A549 (cell line): ENCODE results near the gene CNTNAP2. TPM values are rescaled to one million over a fixed set of nuclear protein-coding genes. Genes with fewer than 3 reads are reported as not detected.

Experiments used
- ATAC-seq, 2 experiments: fragments of 200-7000 bp in 1 of 2; fragments of >200 bp in 1 of 2; cut with Nextera tagmentation in 1 of 2; cut with Tn5 transposase in 1 of 2; 3 replicates each; pipeline versions ENCODE4 v1.8.0 to v1.9.1; 2018 to 2020; ENCODE audit warnings: mild to moderate bottlenecking in 1 of 2, moderate library complexity in 1 of 2
- CTCF ChIA-PET: fragments of 300-600 bp; sonication (Branson Sonifier 250); formaldehyde crosslinking; extraction: SDS; loops from one replicate; lab custom pipeline; 2021; ENCODE audit warnings: antibody characterized with exemption, inconsistent platforms; lab: Yijun Ruan, JAX
- POLR2A ChIA-PET: fragments of 350-600 bp; formaldehyde crosslinking; extraction: SDS; loops from one replicate; lab custom pipeline; 2021; ENCODE audit warnings: antibody characterized with exemption, inconsistent platforms; lab: Yijun Ruan, JAX
- DNase-seq, 2 experiments: peaks; one replicate each; pipeline versions ENCODE4 v3.0.0 to v3.0.0-alpha.2; 2011 to 2016; ENCODE audit warnings: low read depth in 1 of 2, low spot score in 1 of 2
- FAIRE-seq: peaks from 2 replicates; lab custom pipeline; 2011; peaks lifted over from hg19 to GRCh38; lab: Jason Lieb, UNC
- H3K27ac ChIP-seq, 2 experiments: fragments of >200 bp; sonication (Bioruptor Twin); formaldehyde crosslinking; 3 replicates each; pipeline ENCODE4 v1.5.1; 2016 to 2017
- H3K4me1 ChIP-seq: fragments of >200 bp; sonication (Bioruptor Twin); formaldehyde crosslinking; 3 replicates; pipeline ENCODE4 v1.6.1; 2016
- H3K4me2 ChIP-seq: fragments of >200 bp; sonication (Bioruptor Twin); formaldehyde crosslinking; 3 replicates; pipeline ENCODE4 v1.6.1; 2016
- H3K4me3 ChIP-seq: fragments of >200 bp; sonication (Bioruptor Twin); formaldehyde crosslinking; 3 replicates; pipeline ENCODE4 v1.5.1; 2016
- H3K9me3 ChIP-seq: fragments of >200 bp; sonication (Bioruptor Twin); formaldehyde crosslinking; 3 replicates; pipeline ENCODE4 v1.6.1; 2016
- ATOH8 ChIP-seq: fragments of 250-450 bp; sonication (Bioruptor Pico); IDR thresholded peaks from 2 replicates; pipeline ENCODE4 v1.5.0; 2020; ENCODE audit warnings: low read depth, mild to moderate bottlenecking, moderate library complexity
- BCL3 ChIP-seq: fragments of >200 bp; sonication (Bioruptor Twin); formaldehyde crosslinking; IDR thresholded peaks from 3 replicates; pipeline ENCODE4 v1.6.1; 2016
- CEBPB ChIP-seq, 2 experiments: fragments of >200 bp in 1 of 2; sonication (Bioruptor Twin) in 1 of 2; formaldehyde crosslinking in 1 of 2; IDR thresholded peaks; 2 replicates each; pipeline ENCODE4 v1.6.1; 2012 to 2016
- CHD2 ChIP-seq: fragments of 150-350 bp; IDR thresholded peaks from 2 replicates; pipeline ENCODE4 v1.6.1; 2014; ENCODE audit warnings: low read length; ENCODE audit not compliant: partially characterized antibody
- EHMT2 ChIP-seq: fragments of 200-600 bp; sonication (generic); IDR thresholded peaks from 2 replicates; pipeline ENCODE4 v1.6.1; 2016; ENCODE audit warnings: antibody characterized with exemption, low read depth, mild to moderate bottlenecking, moderate library complexity
- ESRRA ChIP-seq: fragments of 150-350 bp; IDR thresholded peaks from 2 replicates; pipeline ENCODE4 v1.6.1; 2014; ENCODE audit warnings: mild to moderate bottlenecking, low read length, borderline replicate concordance
- FOSB ChIP-seq: fragments of 250-450 bp; sonication (Bioruptor Pico); IDR thresholded peaks from 2 replicates; pipeline ENCODE4 v1.5.0; 2020; ENCODE audit warnings: mild to moderate bottlenecking, moderate library complexity
- GATA3 ChIP-seq: IDR thresholded peaks from 2 replicates; pipeline ENCODE4 v1.6.1; 2012; ENCODE audit warnings: borderline replicate concordance
- HDAC2 ChIP-seq: fragments of 200-600 bp; sonication (generic); IDR thresholded peaks from 2 replicates; pipeline ENCODE4 v1.6.1; 2016
- HEYL ChIP-seq: fragments of 250-450 bp; sonication (Bioruptor Pico); IDR thresholded peaks from 2 replicates; pipeline ENCODE4 v1.8.0; 2021; ENCODE audit warnings: mild to moderate bottlenecking, moderate library complexity
- JUN ChIP-seq, 2 experiments: fragments of >200 bp; sonication (Bioruptor Twin); formaldehyde crosslinking; IDR thresholded peaks; 2 replicates in 1 of 2; 3 replicates in 1 of 2; pipeline ENCODE4 v1.6.1; 2016 to 2017
- JUNB ChIP-seq: fragments of >200 bp; sonication (Bioruptor Twin); formaldehyde crosslinking; IDR thresholded peaks from 2 replicates; pipeline ENCODE4 v1.6.1; 2016
- KDM1A ChIP-seq: fragments of 200-600 bp; sonication (generic); IDR thresholded peaks from 2 replicates; pipeline ENCODE4 v1.6.1; 2016; ENCODE audit warnings: low read depth, mild to moderate bottlenecking
- MAFK ChIP-seq: fragments of 450-650 bp; IDR thresholded peaks from 2 replicates; pipeline ENCODE4 v1.6.1; 2014; ENCODE audit not compliant: partially characterized antibody
- MYC ChIP-seq: IDR thresholded peaks from 2 replicates; pipeline ENCODE4 v1.6.1; 2012; ENCODE audit warnings: mild to moderate bottlenecking, inconsistent platforms, low read length, improper control_type of control experiment, borderline replicate concordance
- NR3C1 ChIP-seq: fragments of >200 bp; sonication (Bioruptor Twin); formaldehyde crosslinking; IDR thresholded peaks from 3 replicates; pipeline ENCODE4 v1.6.1; 2017
- POLR2A ChIP-seq: IDR thresholded peaks from 2 replicates; pipeline ENCODE4 v1.6.1; 2012; ENCODE audit warnings: mild to moderate bottlenecking, low read length
- REST ChIP-seq: fragments of 200-600 bp; sonication (generic); IDR thresholded peaks from 2 replicates; pipeline ENCODE4 v1.6.1; 2016; ENCODE audit warnings: antibody characterized with exemption, mild to moderate bottlenecking, moderate library complexity
- RFX5 ChIP-seq: fragments of 450-650 bp; IDR thresholded peaks from 2 replicates; pipeline ENCODE4 v1.7.1; 2014; ENCODE audit warnings: antibody characterized with exemption, mild to moderate bottlenecking, moderate library complexity
- RNF2 ChIP-seq: fragments of 200-600 bp; sonication (generic); IDR thresholded peaks from 2 replicates; pipeline ENCODE4 v1.6.1; 2016; ENCODE audit warnings: low read depth, mild to moderate bottlenecking, antibody characterized with exemption, moderate library complexity, borderline replicate concordance
- SREBF2 ChIP-seq: fragments of 450-650 bp; IDR thresholded peaks from 2 replicates; pipeline ENCODE4 v1.6.1; 2014; ENCODE audit warnings: mild to moderate bottlenecking, moderate library complexity
- TP53 ChIP-seq: fragments of 250-450 bp; sonication (Bioruptor Pico); IDR thresholded peaks from 2 replicates; pipeline ENCODE4 v1.5.0; 2021; ENCODE audit warnings: mild to moderate bottlenecking, moderate library complexity
- USF2 ChIP-seq: fragments of 450-650 bp; IDR thresholded peaks from 2 replicates; pipeline ENCODE4 v1.6.1; 2014; ENCODE audit warnings: antibody characterized with exemption
- ZFP36 ChIP-seq: fragments of 450-650 bp; IDR thresholded peaks from 2 replicates; pipeline ENCODE4 v1.6.1; 2014; ENCODE audit warnings: borderline replicate concordance; ENCODE audit not compliant: partially characterized antibody
- ZNF302 ChIP-seq: fragments of 250-450 bp; sonication (Bioruptor Pico); IDR thresholded peaks from 2 replicates; pipeline ENCODE4 v1.9.0; 2021; ENCODE audit warnings: inconsistent platforms, mild to moderate bottlenecking, moderate library complexity
- WGBS: methylation state at CpG from one replicate; pipeline ENCODE4 v1.1.6; 2017; ENCODE audit errors: missing lambda C conversion rate; 5-methylcytosine and 5-hydroxymethylcytosine counted together
- polyA plus RNA-seq, 4 experiments: library from polyadenylated mRNA; depleted of rRNA in 3 of 4; stranded (reverse); fragments of >200 nt; fragmentation: RNase III in 1 of 4; extraction: RNeasy Plus Mini Kit Qiagen cat#74134 plus additional on column Dnase treatment in 1 of 4; gene quantifications; 2 replicates in 3 of 4; 3 replicates in 1 of 4; pipeline ENCODE4 v1.2.3, GENCODE V29; 2011 to 2017

The CNTNAP2 gene
- polyA plus RNA-seq, 2 of the 4 experiments (the other 2 are of a cell fraction): 0.05 to 0.13 TPM

- H3K4me2 ChIP-seq: no peak overlapping the region
- no peak for DNase-seq
- POLR2A ChIA-PET: no interaction called here
- H3K4me3 ChIP-seq: no peak overlapping the region
- no peaks in the 10 kb centered on the region for H3K4me1 ChIP-seq
- no peaks in the 10 kb centered on the region for H3K9me3 ChIP-seq
- H3K27ac ChIP-seq: no peak overlapping the region
- 15% methylated on average over 4 of the region's 4 CpGs for WGBS
- FAIRE-seq: no peak
- ATAC-seq: no peak
- TF ChIP-seq SREBF2: no peak
- no peak for TF ChIP-seq EHMT2
- TF ChIP-seq HDAC2: no peak
- TF ChIP-seq MAFK: no peak
- no peak for TF ChIP-seq HEYL (CRISPR knock-in tag)
- TF ChIP-seq ZNF302 (CRISPR knock-in tag): no peak
- TF ChIP-seq JUNB: no peak
- TF ChIP-seq, all 56 proteins: peak for 0
- CTCF ChIA-PET: no interaction called here
Observed at GRCh38 chr7:148397551-148397950, 2280.9 kb downstream of the CNTNAP2 start.

- Histone ChIP-seq H3K4me2 (no peak overlapping the region), H3K9me3 (no peaks in the 10 kb centered on the region), H3K27ac (no peak overlapping the region), H3K4me3 (no peak overlapping the region), H3K4me1 (no peaks in the 10 kb centered on the region)
- ATAC-seq (no peak), FAIRE-seq (no peak), DNase-seq (no peak)
- POLR2A ChIA-PET: no interaction called here
- no peak for TF ChIP-seq HEYL (CRISPR knock-in tag)
- TF ChIP-seq BCL3: no peak
- TF ChIP-seq FOSB (CRISPR knock-in tag): no peak
- no peak for TF ChIP-seq RFX5
- TF ChIP-seq RNF2: no peak
- TF ChIP-seq ZFP36: no peak
- no peak for TF ChIP-seq MYC
- no peak for TF ChIP-seq USF2
- TF ChIP-seq NR3C1: no peak
- no peak for TF ChIP-seq ATOH8 (CRISPR knock-in tag)
- no peak for TF ChIP-seq JUN (IDR thresholded peaks at IDR 0.05)
- no peak for TF ChIP-seq POLR2A
- no peak for TF ChIP-seq ESRRA
- TF ChIP-seq GATA3: no peak
- TF ChIP-seq TP53 (CRISPR knock-in tag): no peak
- TF ChIP-seq KDM1A: no peak
- TF ChIP-seq REST: no peak
- no peak for TF ChIP-seq CEBPB (IDR thresholded peaks at IDR 0.05)
- no peak for TF ChIP-seq EHMT2
- no peak for TF ChIP-seq CHD2
- WGBS: 48% methylated on average over 5 of the region's 5 CpGs
- CTCF ChIA-PET: no interaction called here
Observed at GRCh38 chr7:148397985-148398384, 2281.4 kb downstream of the CNTNAP2 start.
